GM23248 (cell line): Measurements from ENCODE around the gene NHEJ1.

Source experiments
- EZH2 ChIP-seq: fragments of 200-600 bp; sonication (generic); IDR thresholded peaks from 2 replicates; pipeline ENCODE4 v1.6.1; 2018; ENCODE audit warnings: antibody characterized with exemption, mild to moderate bottlenecking; ENCODE audit not compliant: insufficient read depth, poor library complexity, severe bottlenecking
- EZH2phosphoT487 ChIP-seq: fragments of 200-600 bp; sonication (generic); IDR thresholded peaks from 2 replicates; pipeline ENCODE4 v1.6.1; 2018; ENCODE audit warnings: antibody characterized with exemption, moderate library complexity, mild to moderate bottlenecking, low read depth; ENCODE audit not compliant: insufficient read depth

DNA sequence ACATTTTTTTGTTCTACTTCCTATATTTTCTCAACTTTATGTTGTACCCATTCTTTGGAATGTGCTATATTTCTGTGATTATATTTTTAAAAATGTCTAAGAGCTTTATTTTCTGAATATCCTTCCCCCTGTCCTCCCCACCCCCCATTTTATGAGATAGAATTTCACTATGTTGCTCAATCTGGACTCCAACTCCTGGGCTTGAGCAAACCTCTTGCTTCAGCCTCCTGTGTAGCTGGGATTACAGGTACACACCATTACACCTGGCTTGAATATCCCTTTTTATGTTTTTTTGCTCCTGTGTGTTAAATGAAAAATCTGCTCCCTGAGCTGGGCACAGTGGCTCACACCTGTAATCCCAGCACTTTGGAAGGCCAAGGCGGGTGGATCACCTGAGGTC, 36.8 kb upstream of the NHEJ1 start:
- TF ChIP-seq EZH2 = no peak
- TF ChIP-seq EZH2phosphoT487 = no peak
